Measurements from ENCODE around the gene SCAP. TPM values are rescaled to one million over a fixed set of nuclear protein-coding genes. Genes with fewer than 3 reads are reported as not detected.

The SCAP gene
- total RNA-seq, 1 donor = 31.9 TPM

GRCh38 chr3:47429476-47430270, 46.1 kb downstream of the SCAP start:
- H3K9me3 ChIP-seq (ENCODE audit: low read depth, low read length) = no peaks in the 10 kb centered on the region
- no peaks in the 10 kb centered on the region for H3K4me1 ChIP-seq (ENCODE audit: insufficient read depth, low read length)
- no peaks in the 10 kb centered on the region for H3K27me3 ChIP-seq (ENCODE audit: insufficient read depth, low read length)
- no peak overlapping the region for H3K4me3 ChIP-seq (ENCODE audit: low read length)

- Histone ChIP-seq H3K4me3 (ENCODE audit: low read length) (no peak overlapping the region), H3K4me1 (ENCODE audit: insufficient read depth, low read length) (no peaks in the 10 kb centered on the region), H3K27me3 (ENCODE audit: insufficient read depth, low read length) (no peaks in the 10 kb centered on the region), H3K9me3 (ENCODE audit: low read depth, low read length) (no peaks in the 10 kb centered on the region)
These were observed 47.1 kb downstream of the SCAP start for GRCh38 chr3:47428662-47429061.

GRCh38 chr3:47427866-47428265, 47.9 kb downstream of the SCAP start:
- no peaks in the 10 kb centered on the region for H3K4me1 ChIP-seq (ENCODE audit: insufficient read depth, low read length)
- H3K9me3 ChIP-seq (ENCODE audit: low read depth, low read length) = no peaks in the 10 kb centered on the region
- no peak overlapping the region for H3K4me3 ChIP-seq (ENCODE audit: low read length)
- H3K27me3 ChIP-seq (ENCODE audit: insufficient read depth, low read length) = no peaks in the 10 kb centered on the region

GRCh38 chr3:47425959-47426358, 49.8 kb downstream of the SCAP start:
- no peaks in the 10 kb centered on the region for H3K9me3 ChIP-seq (ENCODE audit: low read depth, low read length)

GRCh38 chr3:47425383-47425778, 50.4 kb downstream of the SCAP start:
- H3K27me3 ChIP-seq (ENCODE audit: insufficient read depth, low read length) = no peaks in the 10 kb centered on the region
- peaks cover 15% of the 10 kb centered on the region for H3K4me1 ChIP-seq (ENCODE audit: insufficient read depth, low read length)

More at GRCh38 chr3:47425959-47426358, 49.8 kb downstream of the SCAP start:
- H3K4me1 ChIP-seq (ENCODE audit: insufficient read depth, low read length) = peaks cover 10% of the 10 kb centered on the region
- H3K27me3 ChIP-seq (ENCODE audit: insufficient read depth, low read length) = no peaks in the 10 kb centered on the region
- no peak overlapping the region for H3K4me3 ChIP-seq (ENCODE audit: low read length)

GRCh38 chr3:47424434-47425382, 51.0 kb downstream of the SCAP start:
- Histone ChIP-seq H3K4me3 (ENCODE audit: low read length) (no peak overlapping the region), H3K27me3 (ENCODE audit: insufficient read depth, low read length) (no peaks in the 10 kb centered on the region), H3K4me1 (ENCODE audit: insufficient read depth, low read length) (peaks cover 15% of the 10 kb centered on the region), H3K9me3 (ENCODE audit: low read depth, low read length) (no peaks in the 10 kb centered on the region)

More at GRCh38 chr3:47425383-47425778, 50.4 kb downstream of the SCAP start:
- Histone ChIP-seq H3K4me3 (ENCODE audit: low read length) (no peak overlapping the region), H3K9me3 (ENCODE audit: low read depth, low read length) (no peaks in the 10 kb centered on the region)

GRCh38 chr3:47423548-47424145, 52.1 kb downstream of the SCAP start:
- no peaks in the 10 kb centered on the region for H3K9me3 ChIP-seq (ENCODE audit: low read depth, low read length)

GRCh38 chr3:47422743-47423142, 53.0 kb downstream of the SCAP start:
- peaks cover 15% of the 10 kb centered on the region for H3K4me1 ChIP-seq (ENCODE audit: insufficient read depth, low read length)
- no peaks in the 10 kb centered on the region for H3K27me3 ChIP-seq (ENCODE audit: insufficient read depth, low read length)
- no peaks in the 10 kb centered on the region for H3K9me3 ChIP-seq (ENCODE audit: low read depth, low read length)
- no peak overlapping the region for H3K4me3 ChIP-seq (ENCODE audit: low read length)

More at GRCh38 chr3:47423548-47424145, 52.1 kb downstream of the SCAP start:
- Histone ChIP-seq H3K4me1 (ENCODE audit: insufficient read depth, low read length) (peaks cover 15% of the 10 kb centered on the region), H3K27me3 (ENCODE audit: insufficient read depth, low read length) (no peaks in the 10 kb centered on the region), H3K4me3 (ENCODE audit: low read length) (no peak overlapping the region)

GRCh38 chr3:47421741-47422649, 53.7 kb downstream of the SCAP start:
- Histone ChIP-seq H3K4me1 (ENCODE audit: insufficient read depth, low read length) (peaks cover 15% of the 10 kb centered on the region), H3K27me3 (ENCODE audit: insufficient read depth, low read length) (no peaks in the 10 kb centered on the region), H3K4me3 (ENCODE audit: low read length) (no peak overlapping the region), H3K9me3 (ENCODE audit: low read depth, low read length) (no peaks in the 10 kb centered on the region)

GRCh38 chr3:47420511-47421484, 54.9 kb downstream of the SCAP start:
- Histone ChIP-seq H3K4me1 (ENCODE audit: insufficient read depth, low read length) (peaks cover 15% of the 10 kb centered on the region), H3K9me3 (ENCODE audit: low read depth, low read length) (no peaks in the 10 kb centered on the region), H3K4me3 (ENCODE audit: low read length) (no peak overlapping the region), H3K27me3 (ENCODE audit: insufficient read depth, low read length) (no peaks in the 10 kb centered on the region)

GRCh38 chr3:47420044-47420430, 55.7 kb downstream of the SCAP start:
- peaks cover 15% of the 10 kb centered on the region for H3K4me1 ChIP-seq (ENCODE audit: insufficient read depth, low read length)
- no peaks in the 10 kb centered on the region for H3K9me3 ChIP-seq (ENCODE audit: low read depth, low read length)
- no peak overlapping the region for H3K4me3 ChIP-seq (ENCODE audit: low read length)
- H3K27me3 ChIP-seq (ENCODE audit: insufficient read depth, low read length) = no peaks in the 10 kb centered on the region

- H3K4me1 ChIP-seq (ENCODE audit: insufficient read depth, low read length) = peaks cover 15% of the 10 kb centered on the region
- no peaks in the 10 kb centered on the region for H3K27me3 ChIP-seq (ENCODE audit: insufficient read depth, low read length)
- H3K9me3 ChIP-seq (ENCODE audit: low read depth, low read length) = no peaks in the 10 kb centered on the region
- H3K4me3 ChIP-seq (ENCODE audit: low read length) = no peak overlapping the region
These were observed 56.4 kb downstream of the SCAP start for GRCh38 chr3:47419083-47420043.

Measured in mononuclear cell (primary cell).